K562 (cell line): ENCODE measurements around the gene ARHGDIA. TPM values are rescaled to one million over a fixed set of nuclear protein-coding genes. Genes with fewer than 3 reads are reported as not detected.

Experiments used
- AFF1 ChIP-seq, 2 experiments: fragments of 450-650 bp; IDR thresholded peaks; 2 replicates each; pipeline ENCODE4 v1.6.1; 2018; ENCODE audit warnings: mild to moderate bottlenecking in 2 of 2, low read depth in 1 of 2; ENCODE audit not compliant: partially characterized antibody in 2 of 2
- ARNT ChIP-seq, 2 experiments: fragments of 450-650 bp; IDR thresholded peaks; 2 replicates each; pipeline ENCODE4 v1.6.1; 2016; ENCODE audit warnings: mild to moderate bottlenecking in 1 of 2
- CHD1 ChIP-seq: fragments of 200-600 bp; sonication (generic); IDR thresholded peaks from one replicate; pipeline ENCODE4 v1.6.1; 2012; ENCODE audit warnings: mild to moderate bottlenecking, moderate library complexity, low read length, inconsistent platforms
- NFATC3 ChIP-seq: fragments of 450-650 bp; IDR thresholded peaks from 2 replicates; pipeline ENCODE4 v1.6.1; 2017; ENCODE audit warnings: mild to moderate bottlenecking
- RERE ChIP-seq: sonication (generic); formaldehyde crosslinking; IDR thresholded peaks from 2 replicates; pipeline ENCODE4 v1.8.0; 2023; ENCODE audit warnings: missing genetic modification reagents, mild to moderate bottlenecking, borderline replicate concordance
- RREB1 ChIP-seq: fragments of 250-450 bp; sonication (Bioruptor Pico); IDR thresholded peaks from 2 replicates; pipeline ENCODE4 v1.4.0; 2020
- SMARCC2 ChIP-seq: fragments of 450-650 bp; IDR thresholded peaks from 2 replicates; pipeline ENCODE4 v1.6.1; 2017; ENCODE audit warnings: antibody characterized with exemption, moderate library complexity, mild to moderate bottlenecking, low read depth
- ZNF140 ChIP-seq: fragments of 250-450 bp; sonication (Bioruptor Pico); IDR thresholded peaks from 2 replicates; pipeline ENCODE4 v1.8.0; 2021; ENCODE audit warnings: moderate library complexity, mild to moderate bottlenecking, inconsistent platforms
- ZNF165 ChIP-seq: fragments of 250-450 bp; sonication (Bioruptor Pico); IDR thresholded peaks from 2 replicates; pipeline ENCODE4 v1.4.0; 2020; ENCODE audit warnings: borderline replicate concordance
- ZNF263 ChIP-seq: sonication (generic); formaldehyde crosslinking; IDR thresholded peaks from 2 replicates; pipeline ENCODE4 v1.8.0; 2022; ENCODE audit warnings: mild to moderate bottlenecking, missing genetic modification reagents, borderline replicate concordance
- ZNF644 ChIP-seq: fragments of 200-800 bp; sonication (Bioruptor generic); IDR thresholded peaks from 2 replicates; pipeline ENCODE4 v1.6.1; 2016; ENCODE audit warnings: low read depth, missing genetic modification characterization, missing compliant biosample characterization
- polyA plus RNA-seq, 8 experiments: library from polyadenylated mRNA; depleted of rRNA in 4 of 8; stranded (reverse) in 5 of 8; unstranded in 3 of 8; fragments of >200 nt; fragmentation: Nextera tagmentation in 2 of 8; fragmentation: Illumina TruSeq in 1 of 8; extraction: Ambion mirVana in 2 of 8; extraction: Trizol in 1 of 8; gene quantifications; 2 replicates each; pipeline versions ENCODE4 v1.2.1 to v1.2.3, GENCODE V29; 2011 to 2014; ENCODE audit warnings: inconsistent platforms in 1 of 8, missing spikeins in 1 of 8
- total RNA-seq, 7 experiments: library from RNA; depleted of rRNA in 6 of 7; stranded (reverse); fragments of >200 nt in 6 of 7; fragmentation: Illumina TruSeq in 2 of 7; extraction: Trizol in 2 of 7; gene quantifications; 2 replicates each; pipeline versions ENCODE4 v1.2.1 to v1.2.3, GENCODE V29; 2011 to 2021; ENCODE audit warnings: low replicate concordance in 1 of 7

Gene ARHGDIA
- total and polyA plus RNA-seq, 9 of the 15 experiments (the other 6 are each of a cell fraction or from before 2014, with no cell fraction given): 9.6 to 340 (median 97.6) TPM

GRCh38 chr17:81871387-81872230, 472 bp upstream of the ARHGDIA start (continued):
- no peak for TF ChIP-seq RERE (CRISPR knock-in tag)
- no peak for TF ChIP-seq ZNF165
- 0 out of 2 replicates have a peak, but pooled peaks have one; percentile 65 for TF ChIP-seq ZNF644 (tag)
- no peak for TF ChIP-seq ARNT (IDR thresholded peaks at IDR 0.05)
- no peak; the same call in 1 of the 2 replicates for TF ChIP-seq RREB1 (CRISPR knock-in tag)
- peak; percentile 93 for TF ChIP-seq CHD1
- 0 out of 2 replicates have a peak, but pooled peaks have one; percentile 3 for TF ChIP-seq ZNF263 (CRISPR knock-in tag)
- no peak for TF ChIP-seq SMARCC2
- no peak for TF ChIP-seq NFATC3
- no peak for TF ChIP-seq AFF1 (IDR thresholded peaks at IDR 0.05; ENCODE audit: low read depth in 1 of 2, partially characterized antibody in 2 of 2)
- TF ChIP-seq ZNF140 (CRISPR knock-in tag): no peak
